ENCODE measurements around the gene IL1RAPL2. TPM values are rescaled to one million over a fixed set of nuclear protein-coding genes. Genes with fewer than 3 reads are reported as not detected.
A peak's percentile ranks its signal among the peaks of the same experiment; 100 is the strongest.

The IL1RAPL2 gene
- total RNA-seq, 1 donor from 2014 or later: not detected

- Histone ChIP-seq H3K9me3 (replicated peaks) (no peaks in the 10 kb centered on the region), H3K36me3 (no peaks in the 10 kb centered on the region), H3K27ac (replicated peaks) (no peak overlapping the region), H3K27me3 (ENCODE audit: low read depth) (no peaks in the 10 kb centered on the region), H3K4me1 (no peaks in the 10 kb centered on the region), H3K4me3 (no peak overlapping the region)
- no peak for TF ChIP-seq CTCF (IDR thresholded peaks at IDR 0.05; ENCODE audit: borderline replicate concordance)
- intact Hi-C loops (cut with micrococcal nuclease): no loop called here
- DNase-seq: no peak
Observed at GRCh38 chrX:105744291-105744690, 1178.3 kb downstream of the IL1RAPL2 start.

GRCh38 chrX:105744946-105745345, 1178.9 kb downstream of the IL1RAPL2 start:
- no peaks in the 10 kb centered on the region for H3K4me1 ChIP-seq
- no peaks in the 10 kb centered on the region for H3K27me3 ChIP-seq (ENCODE audit: low read depth)
- no peak overlapping the region for H3K27ac ChIP-seq (replicated peaks)
- no peak overlapping the region for H3K4me3 ChIP-seq
- intact Hi-C loops (cut with micrococcal nuclease): no loop called here
- TF ChIP-seq CTCF (IDR thresholded peaks at IDR 0.05; ENCODE audit: borderline replicate concordance): no peak
- H3K9me3 ChIP-seq (replicated peaks): no peaks in the 10 kb centered on the region
- H3K36me3 ChIP-seq: no peaks in the 10 kb centered on the region
- no peak for DNase-seq

- H3K27ac ChIP-seq (replicated peaks): no peak overlapping the region
- H3K4me1 ChIP-seq: no peaks in the 10 kb centered on the region
- H3K4me3 ChIP-seq: no peak overlapping the region
- H3K27me3 ChIP-seq (ENCODE audit: low read depth): no peaks in the 10 kb centered on the region
- H3K9me3 ChIP-seq (replicated peaks): no peaks in the 10 kb centered on the region
- intact Hi-C loops (cut with micrococcal nuclease): no loop called here
- no peak for TF ChIP-seq CTCF (IDR thresholded peaks at IDR 0.05; ENCODE audit: borderline replicate concordance)
- DNase-seq: no peak
- H3K36me3 ChIP-seq: no peaks in the 10 kb centered on the region
Observed at GRCh38 chrX:105745863-105746262, 1179.9 kb downstream of the IL1RAPL2 start.

GRCh38 chrX:105752338-105752956, 1186.4 kb downstream of the IL1RAPL2 start:
- DNase-seq: no peak
- no peak overlapping the region for H3K4me3 ChIP-seq
- H3K27ac ChIP-seq (replicated peaks): peak overlapping the region; percentile 12
- no peaks in the 10 kb centered on the region for H3K9me3 ChIP-seq (replicated peaks)
- no peaks in the 10 kb centered on the region for H3K36me3 ChIP-seq
- TF ChIP-seq CTCF (IDR thresholded peaks at IDR 0.05; ENCODE audit: borderline replicate concordance): no peak
- intact Hi-C loops (cut with micrococcal nuclease): no loop called here
- no peaks in the 10 kb centered on the region for H3K27me3 ChIP-seq (ENCODE audit: low read depth)
- no peaks in the 10 kb centered on the region for H3K4me1 ChIP-seq

- Histone ChIP-seq H3K4me3 (no peak overlapping the region), H3K9me3 (replicated peaks) (no peaks in the 10 kb centered on the region), H3K36me3 (no peaks in the 10 kb centered on the region), H3K27me3 (ENCODE audit: low read depth) (no peaks in the 10 kb centered on the region), H3K4me1 (no peaks in the 10 kb centered on the region), H3K27ac (replicated peaks) (no peak overlapping the region)
- no peak for DNase-seq
- intact Hi-C loops (cut with micrococcal nuclease): no loop called here
- no peak for TF ChIP-seq CTCF (IDR thresholded peaks at IDR 0.05; ENCODE audit: borderline replicate concordance)
Observed at GRCh38 chrX:105753411-105753810, 1187.4 kb downstream of the IL1RAPL2 start.

All from left ventricle myocardium inferior (tissue), 1 donor.